ENCODE results near the gene NGLY1. TPM values are rescaled to one million over a fixed set of nuclear protein-coding genes. Genes with fewer than 3 reads are reported as not detected.
A peak's percentile ranks its signal among the peaks of the same experiment; 100 is the strongest.

Gene NGLY1
- total RNA-seq, 2 donors from 2014 or later = 65.9 to 67.3 TPM

DNA sequence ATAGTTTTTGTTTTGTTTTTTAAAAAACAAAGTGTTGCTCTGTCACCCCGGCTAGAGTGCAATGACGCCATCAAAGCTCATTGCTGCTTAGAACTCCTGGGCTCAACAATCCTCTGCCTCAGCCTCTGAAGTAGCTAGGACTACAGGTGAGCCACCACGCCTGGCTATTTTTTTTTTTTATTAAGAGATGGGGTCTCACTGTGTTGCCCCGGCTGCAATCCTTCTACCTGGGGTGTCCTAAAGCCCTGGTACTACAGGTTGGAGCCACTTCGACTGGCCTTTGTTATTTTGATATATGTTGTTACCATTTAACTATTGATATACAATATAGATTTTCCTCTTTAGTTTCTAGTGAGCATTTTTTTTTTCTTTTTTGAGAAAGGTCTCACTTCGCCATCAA is 2.6 kb downstream of the NGLY1 start:
- Mint-ChIP-seq H3K9me3 (no peaks in the 10 kb centered on the region), H3K4me1 (ENCODE audit: low read depth) (peaks cover 70% of the 10 kb centered on the region), H3K27me3 (ENCODE audit: low read depth) (no peaks in the 10 kb centered on the region), H3K36me3 (ENCODE audit: insufficient read depth in 2 of 2) (peaks cover 9 to 29% of the 10 kb centered on the region in 2 donors), H3K27ac (peak overlapping the region; percentile 90), H3K4me3 (peak overlapping the region; percentile 47 to 83)
- no peak for ATAC-seq (replicated peaks in 1 of 2)
- no peak for DNase-seq

- Mint-ChIP-seq H3K27me3 (ENCODE audit: low read depth) (no peaks in the 10 kb centered on the region), H3K4me3 (no peak overlapping the region), H3K4me1 (ENCODE audit: low read depth) (peaks cover 48% of the 10 kb centered on the region), H3K27ac (no peak overlapping the region), H3K36me3 (ENCODE audit: insufficient read depth in 2 of 2) (peaks cover 31 to 53% of the 10 kb centered on the region in 2 donors), H3K9me3 (peaks cover 11 to 13% of the 10 kb centered on the region in 2 donors)
- DNase-seq (no peak), ATAC-seq (replicated peaks in 1 of 2) (no peak)
These were observed 7.3 kb downstream of the NGLY1 start for GRCh38 chr3:25775936-25776335.

GRCh38 chr3:25768851-25769250 is 14.4 kb downstream of the NGLY1 start:
- H3K27me3 Mint-ChIP-seq (ENCODE audit: low read depth) = no peaks in the 10 kb centered on the region
- DNase-seq = no peak
- H3K9me3 Mint-ChIP-seq = peaks cover 9 to 14% of the 10 kb centered on the region in 2 donors
- no peak overlapping the region for H3K27ac Mint-ChIP-seq
- H3K4me3 Mint-ChIP-seq = no peak overlapping the region
- H3K4me1 Mint-ChIP-seq (ENCODE audit: low read depth) = peaks cover 14% of the 10 kb centered on the region
- no peak for ATAC-seq (replicated peaks in 1 of 2)
- H3K36me3 Mint-ChIP-seq (ENCODE audit: insufficient read depth in 2 of 2) = peaks cover 17 to 26% of the 10 kb centered on the region in 2 donors

DNA sequence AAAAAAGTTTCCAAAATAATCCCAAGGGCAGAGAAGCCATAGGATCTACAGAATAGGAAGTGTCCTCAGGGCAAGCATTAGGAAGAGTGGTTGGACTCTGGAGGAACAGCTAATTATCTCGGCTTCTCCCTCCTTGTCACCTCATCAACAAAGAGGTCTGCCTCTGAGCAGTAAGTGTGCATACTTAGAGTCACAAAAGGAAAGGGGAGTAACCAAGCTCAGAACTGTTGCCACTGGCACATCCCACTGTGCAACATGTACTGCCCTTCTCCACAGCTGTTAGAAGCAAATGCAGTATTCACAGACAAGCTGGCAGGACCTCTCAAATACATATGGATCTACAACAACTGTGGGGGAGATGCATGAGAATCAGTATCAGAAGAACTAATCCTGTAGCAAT is 31.5 kb downstream of the NGLY1 start:
- DNase-seq = no peak
- Mint-ChIP-seq H3K9me3 (no peaks in the 10 kb centered on the region), H3K27me3 (ENCODE audit: low read depth) (no peaks in the 10 kb centered on the region), H3K36me3 (ENCODE audit: insufficient read depth in 2 of 2) (peaks cover 10 to 35% of the 10 kb centered on the region in 2 donors), H3K4me3 (no peak overlapping the region), H3K27ac (no peak overlapping the region), H3K4me1 (ENCODE audit: low read depth) (peaks cover 11% of the 10 kb centered on the region)
- no peak for ATAC-seq (replicated peaks in 1 of 2)

- no peak overlapping the region for H3K4me3 Mint-ChIP-seq
- H3K4me1 Mint-ChIP-seq (ENCODE audit: low read depth) = peaks cover 11% of the 10 kb centered on the region
- H3K9me3 Mint-ChIP-seq = no peaks in the 10 kb centered on the region
- no peak for ATAC-seq (replicated peaks in 1 of 2)
- peaks cover 8 to 39% of the 10 kb centered on the region in 2 donors for H3K36me3 Mint-ChIP-seq (ENCODE audit: insufficient read depth in 2 of 2)
- no peaks in the 10 kb centered on the region for H3K27me3 Mint-ChIP-seq (ENCODE audit: low read depth)
- no peak overlapping the region for H3K27ac Mint-ChIP-seq
- no peak for DNase-seq
These were observed 32.2 kb downstream of the NGLY1 start for GRCh38 chr3:25751048-25751447.

DNA sequence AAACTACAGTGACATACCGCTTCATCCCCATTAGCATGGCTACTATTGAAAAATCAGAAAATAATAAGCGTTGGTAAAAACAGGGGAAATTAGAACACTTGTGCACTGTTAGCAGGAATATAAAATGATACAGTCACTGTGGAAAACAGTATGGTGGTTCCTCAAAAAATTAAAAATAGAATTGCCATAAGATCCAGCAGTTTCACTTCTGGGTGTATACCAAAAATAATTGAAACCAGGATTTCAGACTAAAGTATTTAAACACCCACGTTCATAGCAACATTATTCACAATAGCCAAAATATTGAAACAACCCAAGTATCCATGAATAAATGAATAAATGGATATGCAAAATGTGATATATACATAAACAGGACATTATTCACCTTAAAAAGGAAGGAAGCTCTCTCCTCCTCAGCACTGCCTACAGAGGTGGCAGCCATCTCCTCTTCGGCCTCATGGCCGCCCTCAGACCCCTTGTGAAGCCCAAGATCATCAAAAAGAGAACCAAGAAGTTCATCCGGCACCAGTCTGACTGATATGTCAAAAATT is 34.1 kb downstream of the NGLY1 start:
- Mint-ChIP-seq H3K36me3 (ENCODE audit: insufficient read depth in 2 of 2) (peaks cover 8 to 53% of the 10 kb centered on the region in 2 donors), H3K27ac (no peak overlapping the region), H3K9me3 (no peaks in the 10 kb centered on the region), H3K27me3 (ENCODE audit: low read depth) (no peaks in the 10 kb centered on the region), H3K4me1 (ENCODE audit: low read depth) (peaks cover 2% of the 10 kb centered on the region), H3K4me3 (no peak overlapping the region)
- no peak for ATAC-seq (replicated peaks in 1 of 2)
- DNase-seq = no peak

DNA sequence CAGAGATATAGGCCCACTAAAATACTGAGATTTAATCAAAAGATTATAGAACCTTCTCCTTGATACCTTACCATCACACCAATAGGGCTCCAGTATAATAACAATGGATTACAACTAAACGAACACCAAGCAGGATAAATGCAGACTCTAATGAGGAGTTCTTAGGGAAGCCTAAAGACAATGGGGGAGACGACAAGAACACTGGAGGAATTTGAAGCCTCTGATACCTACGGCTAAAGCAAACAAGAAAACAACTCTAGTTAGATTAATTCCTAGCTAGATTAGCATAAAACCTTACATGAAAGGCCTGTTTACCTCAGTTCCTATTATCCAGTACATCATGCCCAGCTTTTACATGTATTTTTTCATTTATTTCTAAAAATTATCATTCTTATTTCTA is 35.1 kb downstream of the NGLY1 start:
- peaks cover 8 to 57% of the 10 kb centered on the region in 2 donors for H3K36me3 Mint-ChIP-seq (ENCODE audit: insufficient read depth in 2 of 2)
- H3K4me1 Mint-ChIP-seq (ENCODE audit: low read depth) = no peaks in the 10 kb centered on the region
- H3K27me3 Mint-ChIP-seq (ENCODE audit: low read depth) = no peaks in the 10 kb centered on the region
- no peak for ATAC-seq (replicated peaks in 1 of 2)
- DNase-seq = no peak
- no peak overlapping the region for H3K4me3 Mint-ChIP-seq
- H3K27ac Mint-ChIP-seq = no peak overlapping the region
- H3K9me3 Mint-ChIP-seq = no peaks in the 10 kb centered on the region

DNA sequence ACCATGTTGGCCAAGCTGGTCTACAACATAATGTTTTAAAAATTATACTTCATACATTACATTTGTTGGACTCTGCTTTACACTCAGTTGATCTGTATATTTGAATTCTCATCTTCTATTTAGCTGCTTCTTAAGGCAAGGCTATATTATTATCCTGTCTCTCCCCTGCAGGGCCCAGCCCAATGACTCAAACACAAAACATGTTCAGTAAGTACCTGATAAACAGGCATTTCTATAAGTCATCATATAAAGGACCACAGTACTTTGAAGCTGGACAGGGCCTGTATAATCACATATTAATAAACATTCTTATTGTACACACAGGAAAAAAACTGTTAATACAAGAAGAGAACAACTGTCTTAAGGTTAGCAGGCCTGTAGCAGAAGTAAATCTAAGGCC is 36.2 kb downstream of the NGLY1 start:
- DNase-seq = no peak
- ATAC-seq (replicated peaks in 1 of 2) = no peak
- Mint-ChIP-seq H3K27ac (no peak overlapping the region), H3K9me3 (no peaks in the 10 kb centered on the region), H3K4me3 (no peak overlapping the region), H3K36me3 (ENCODE audit: insufficient read depth in 2 of 2) (peaks cover 9 to 58% of the 10 kb centered on the region in 2 donors), H3K27me3 (ENCODE audit: low read depth) (no peaks in the 10 kb centered on the region), H3K4me1 (ENCODE audit: low read depth) (no peaks in the 10 kb centered on the region)

GRCh38 chr3:25744470-25744869 is 38.8 kb downstream of the NGLY1 start:
- no peak overlapping the region for H3K27ac Mint-ChIP-seq
- H3K27me3 Mint-ChIP-seq (ENCODE audit: low read depth) = no peaks in the 10 kb centered on the region
- no peaks in the 10 kb centered on the region for H3K9me3 Mint-ChIP-seq
- H3K4me1 Mint-ChIP-seq (ENCODE audit: low read depth) = no peaks in the 10 kb centered on the region
- no peak overlapping the region for H3K4me3 Mint-ChIP-seq
- peaks cover 4 to 46% of the 10 kb centered on the region in 2 donors for H3K36me3 Mint-ChIP-seq (ENCODE audit: insufficient read depth in 2 of 2)
- ATAC-seq (replicated peaks in 1 of 2) (no peak), DNase-seq (no peak)

DNA sequence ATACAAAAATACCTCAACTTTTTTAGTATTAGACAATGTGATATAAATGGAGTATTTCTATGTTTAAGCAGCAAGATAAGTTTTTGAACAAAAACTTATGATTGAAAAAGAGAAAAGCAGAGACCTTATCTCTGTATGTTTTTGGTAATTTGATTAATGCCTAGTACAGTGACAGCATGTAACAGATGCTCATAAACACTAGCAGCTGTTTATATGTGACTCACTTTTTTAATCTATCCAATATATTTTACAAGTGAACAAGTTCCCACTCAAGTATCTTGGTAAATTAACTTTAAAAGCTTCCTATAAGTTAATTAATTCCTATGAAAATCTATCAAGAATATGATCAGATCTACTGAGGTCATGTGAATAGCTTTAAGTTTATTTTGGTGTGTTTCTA is 55.1 kb downstream of the NGLY1 start:
- H3K36me3 Mint-ChIP-seq (ENCODE audit: insufficient read depth in 2 of 2) = peaks cover 8 to 19% of the 10 kb centered on the region in 2 donors
- ATAC-seq (replicated peaks in 1 of 2) = no peak
- no peak for DNase-seq

DNA sequence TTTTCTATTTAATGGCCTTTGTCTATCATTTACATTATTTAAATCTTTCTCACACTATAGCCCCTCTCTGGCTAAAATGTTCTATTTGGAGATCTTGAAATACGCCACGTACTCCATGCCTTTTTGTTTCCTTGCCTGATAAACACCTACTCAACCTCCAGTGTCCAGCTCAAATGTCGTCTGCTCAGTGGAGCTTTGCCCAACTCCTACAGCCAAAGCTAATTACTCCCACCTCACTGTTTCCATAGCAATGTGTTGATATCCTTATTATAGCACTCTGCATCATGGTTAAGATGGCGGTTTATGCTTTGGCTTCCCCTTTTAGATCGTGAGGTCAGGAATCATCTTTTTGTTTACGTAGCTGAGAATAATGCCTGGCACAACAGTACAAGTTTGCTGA is 55.9 kb downstream of the NGLY1 start:
- Mint-ChIP-seq H3K4me1 (ENCODE audit: low read depth) (no peaks in the 10 kb centered on the region), H3K4me3 (no peak overlapping the region), H3K9me3 (no peaks in the 10 kb centered on the region), H3K27ac (no peak overlapping the region), H3K36me3 (ENCODE audit: insufficient read depth in 2 of 2) (peaks cover 5 to 14% of the 10 kb centered on the region in 2 donors), H3K27me3 (ENCODE audit: low read depth) (no peaks in the 10 kb centered on the region)
- no peak for DNase-seq
- ATAC-seq (replicated peaks in 1 of 2) = no peak

More for the DNA sequence above, 55.1 kb downstream of the NGLY1 start:
- Mint-ChIP-seq H3K4me1 (ENCODE audit: low read depth) (no peaks in the 10 kb centered on the region), H3K4me3 (no peak overlapping the region), H3K9me3 (no peaks in the 10 kb centered on the region), H3K27me3 (ENCODE audit: low read depth) (no peaks in the 10 kb centered on the region), H3K27ac (no peak overlapping the region)

- Mint-ChIP-seq H3K36me3 (ENCODE audit: insufficient read depth in 2 of 2) (peaks cover 5 to 13% of the 10 kb centered on the region in 2 donors), H3K27me3 (ENCODE audit: low read depth) (no peaks in the 10 kb centered on the region), H3K4me3 (no peak overlapping the region), H3K9me3 (no peaks in the 10 kb centered on the region), H3K4me1 (ENCODE audit: low read depth) (no peaks in the 10 kb centered on the region), H3K27ac (peak overlapping the region; percentile 47)
- DNase-seq (no peak), ATAC-seq (replicated peaks in 1 of 2) (no peak)
These were observed 57.4 kb downstream of the NGLY1 start for GRCh38 chr3:25725810-25726209.

- Mint-ChIP-seq H3K4me1 (ENCODE audit: low read depth) (no peaks in the 10 kb centered on the region), H3K27ac (peak overlapping the region; percentile 7), H3K9me3 (no peaks in the 10 kb centered on the region), H3K27me3 (ENCODE audit: low read depth) (no peaks in the 10 kb centered on the region), H3K36me3 (ENCODE audit: insufficient read depth in 2 of 2) (peaks cover 5 to 11% of the 10 kb centered on the region in 2 donors), H3K4me3 (no peak overlapping the region)
- DNase-seq (no peak), ATAC-seq (replicated peaks in 1 of 2) (no peak)
These were observed 58.1 kb downstream of the NGLY1 start for GRCh38 chr3:25724948-25725645.

- Mint-ChIP-seq H3K27ac (no peak overlapping the region), H3K9me3 (no peaks in the 10 kb centered on the region), H3K36me3 (ENCODE audit: insufficient read depth in 2 of 2) (peaks cover 3 to 4% of the 10 kb centered on the region in 2 donors), H3K4me3 (no peak overlapping the region), H3K27me3 (ENCODE audit: low read depth) (no peaks in the 10 kb centered on the region), H3K4me1 (ENCODE audit: low read depth) (no peaks in the 10 kb centered on the region)
- DNase-seq (no peak), ATAC-seq (replicated peaks in 1 of 2) (no peak)
These were observed 59.4 kb downstream of the NGLY1 start for GRCh38 chr3:25723802-25724201.

Data from activated T-cell treated with anti-CD3 and anti-CD28 coated beads, Interleukin-2, amount 50 U/mL, for 72 hours (primary cell).